ENCODE results near the gene CHAD.
A peak's percentile ranks its signal among the peaks of the same experiment; 100 is the strongest.

Gene CHAD

GRCh38 chr17:50468304-50469207 is at the start of gene CHAD:
TSS of gene CHAD (minus strand) at chr17:50468880. CDS start at chr17:50468813, 67 bp downstream.
- no peak for DNase-seq (ENCODE audit: low read depth in 2 of 2)

GRCh38 chr17:50517504-50518383 is 49.1 kb upstream of the CHAD start:
- DNase-seq (ENCODE audit: low read depth in 2 of 2): no peak

- no peak for DNase-seq (ENCODE audit: low read depth in 2 of 2)
Observed at GRCh38 chr17:50517011-50517410, 48.3 kb upstream of the CHAD start.

- no peak for DNase-seq (ENCODE audit: low read depth in 2 of 2)
Observed at GRCh38 chr17:50514936-50515702, 46.4 kb upstream of the CHAD start.

- DNase-seq (ENCODE audit: low read depth in 2 of 2): no peak
Observed at GRCh38 chr17:50514388-50514787, 45.7 kb upstream of the CHAD start.

- no peak for DNase-seq (ENCODE audit: low read depth in 2 of 2)
Observed at GRCh38 chr17:50513495-50513894, 44.8 kb upstream of the CHAD start.

- peak; percentile 31 to 36 for DNase-seq (ENCODE audit: low read depth in 2 of 2)
Observed at GRCh38 chr17:50511058-50511457, 42.4 kb upstream of the CHAD start.

- DNase-seq (ENCODE audit: low read depth in 2 of 2): no peak
Observed at GRCh38 chr17:50508573-50509460, 40.1 kb upstream of the CHAD start.

GRCh38 chr17:50507871-50508572 is 39.3 kb upstream of the CHAD start, which contains the start of gene MYCBPAP:
TSS of gene MYCBPAP (plus strand) at chr17:50508439. CDS start at chr17:50508675, 236 bp downstream.
- peak; percentile 48 to 68 for DNase-seq (ENCODE audit: low read depth in 2 of 2)

GRCh38 chr17:50506298-50506697 is 37.6 kb upstream of the CHAD start:
- no peak for DNase-seq (ENCODE audit: low read depth in 2 of 2)

- no peak for DNase-seq (ENCODE audit: low read depth in 2 of 2)
Observed at GRCh38 chr17:50505591-50506130, 37.0 kb upstream of the CHAD start.

GRCh38 chr17:50502301-50502990 is 33.8 kb upstream of the CHAD start:
- no peak for DNase-seq (ENCODE audit: low read depth in 2 of 2)

- DNase-seq (ENCODE audit: low read depth in 2 of 2): no peak
Observed at GRCh38 chr17:50501054-50501453, 32.4 kb upstream of the CHAD start.

GRCh38 chr17:50499721-50500120 is 31.0 kb upstream of the CHAD start:
- DNase-seq (ENCODE audit: low read depth in 2 of 2): no peak

GRCh38 chr17:50499270-50499669 is 30.6 kb upstream of the CHAD start:
- no peak for DNase-seq (ENCODE audit: low read depth in 2 of 2)

GRCh38 chr17:50498021-50498874 is 29.6 kb upstream of the CHAD start:
- no peak for DNase-seq (ENCODE audit: low read depth in 2 of 2)

GRCh38 chr17:50495918-50496317 is 27.2 kb upstream of the CHAD start:
- no peak for DNase-seq (ENCODE audit: low read depth in 2 of 2)

- no peak for DNase-seq (ENCODE audit: low read depth in 2 of 2)
Observed at GRCh38 chr17:50495217-50495823, 26.6 kb upstream of the CHAD start.
